Cerebellar cortex (tissue), 1 donor: ENCODE results near the gene TUBGCP2.
"Not testable (repeated sequence)": the region's sequence is repeated elsewhere in the genome, so short reads cannot be mapped to it uniquely, and the experiment has no call there.

ENCODE experiments used
- DNase-seq: peaks from one replicate; pipeline ENCODE4 v3.0.0-alpha.2; 2015; ENCODE audit warnings: low spot score

Gene TUBGCP2

DNA sequence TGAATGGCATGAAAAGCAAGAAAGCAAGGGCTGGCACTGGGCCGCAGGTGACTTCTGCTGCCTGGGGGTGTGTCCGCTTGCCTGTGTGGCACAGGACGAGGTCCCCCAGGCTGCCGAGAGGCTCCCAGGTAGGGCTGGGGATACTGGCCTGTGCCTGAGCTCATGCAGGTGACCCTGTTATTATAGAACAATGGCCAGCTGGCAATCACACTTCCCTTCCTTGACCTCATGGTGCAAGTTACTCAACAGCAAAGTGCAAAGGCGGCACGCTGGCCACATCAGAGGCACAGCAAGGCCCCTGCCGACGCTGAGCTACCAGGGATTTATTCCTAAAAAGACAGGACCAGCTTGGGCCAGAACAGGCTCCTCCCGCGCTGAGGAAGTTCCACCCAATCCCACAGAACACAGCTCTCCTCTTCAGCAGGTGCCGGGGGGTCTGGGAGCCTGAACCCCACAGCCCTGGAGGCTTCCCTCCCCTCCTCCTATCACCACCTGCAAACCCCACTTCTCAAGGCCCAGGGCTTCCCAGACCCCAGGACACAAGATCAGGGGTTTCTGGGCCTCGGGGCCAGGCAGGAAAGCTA is 30.6 kb downstream of the TUBGCP2 start:
- DNase-seq: no peak

DNA sequence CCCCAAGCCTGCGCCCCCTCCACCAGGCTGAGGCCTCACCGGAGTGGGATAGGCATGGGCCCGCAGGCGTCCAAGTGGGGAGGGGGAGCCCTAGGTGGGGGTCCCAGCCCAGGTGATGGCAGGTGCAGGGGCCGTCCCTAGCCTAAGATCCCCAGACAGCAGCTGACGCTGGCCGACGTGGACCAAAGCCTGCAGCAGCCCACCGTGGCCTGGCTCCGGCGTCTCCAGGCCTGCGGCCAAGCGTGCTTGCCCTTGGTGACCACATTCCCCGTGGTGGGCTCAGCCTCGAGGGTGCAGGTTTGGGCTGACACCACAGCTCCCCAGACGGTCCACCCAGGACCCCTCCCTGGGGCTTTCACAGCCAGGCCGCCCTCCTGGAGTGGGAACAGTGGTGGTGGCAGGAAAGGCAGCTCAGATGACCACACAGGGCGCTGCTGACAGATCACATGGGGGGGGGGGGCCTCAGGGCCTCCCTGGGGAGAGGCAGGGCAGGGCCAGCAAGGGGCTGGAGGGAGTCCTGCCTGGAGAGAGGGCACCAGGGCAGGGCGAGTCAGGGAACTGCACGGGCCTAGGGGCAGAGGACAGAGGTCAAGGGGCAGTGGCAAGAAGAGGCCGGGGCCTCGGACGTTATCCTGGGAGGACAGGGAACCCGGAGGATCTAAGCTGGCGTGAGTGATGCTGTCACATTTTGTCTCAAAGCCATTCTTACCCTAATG is 31.2 kb downstream of the TUBGCP2 start:
- no peak for DNase-seq

GRCh38 chr10:133276435-133277201 is 32.1 kb downstream of the TUBGCP2 start, which contains the start of gene ADAM8:
Gene ADAM8, minus strand, starts transcription at chr10:133276868. Its CDS starts 51 bp downstream, at chr10:133276817.
- no peak for DNase-seq

- DNase-seq: no peak
Observed at GRCh38 chr10:133276100-133276434, 32.6 kb downstream of the TUBGCP2 start.

DNA sequence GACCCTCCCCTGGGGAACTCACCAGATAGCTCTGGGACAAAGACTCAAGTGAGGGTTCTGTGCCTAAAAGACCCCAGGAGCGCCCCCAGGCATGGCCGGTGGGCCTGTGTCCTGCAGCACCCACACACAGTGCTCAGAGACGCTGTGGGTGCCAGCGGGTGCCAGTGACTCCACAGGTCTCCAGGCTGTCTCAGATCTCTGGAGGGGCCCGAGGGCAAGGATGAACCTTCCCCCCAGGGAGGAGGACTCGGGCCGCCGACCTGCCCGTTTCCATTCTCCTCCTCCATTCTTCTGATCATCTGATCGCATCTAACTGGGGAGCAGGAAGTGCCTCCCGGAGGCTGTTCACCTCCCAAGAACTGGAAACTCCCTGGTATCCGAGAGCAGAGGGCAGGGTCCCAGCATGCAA is 33.0 kb downstream of the TUBGCP2 start:
- DNase-seq: no peak

DNA sequence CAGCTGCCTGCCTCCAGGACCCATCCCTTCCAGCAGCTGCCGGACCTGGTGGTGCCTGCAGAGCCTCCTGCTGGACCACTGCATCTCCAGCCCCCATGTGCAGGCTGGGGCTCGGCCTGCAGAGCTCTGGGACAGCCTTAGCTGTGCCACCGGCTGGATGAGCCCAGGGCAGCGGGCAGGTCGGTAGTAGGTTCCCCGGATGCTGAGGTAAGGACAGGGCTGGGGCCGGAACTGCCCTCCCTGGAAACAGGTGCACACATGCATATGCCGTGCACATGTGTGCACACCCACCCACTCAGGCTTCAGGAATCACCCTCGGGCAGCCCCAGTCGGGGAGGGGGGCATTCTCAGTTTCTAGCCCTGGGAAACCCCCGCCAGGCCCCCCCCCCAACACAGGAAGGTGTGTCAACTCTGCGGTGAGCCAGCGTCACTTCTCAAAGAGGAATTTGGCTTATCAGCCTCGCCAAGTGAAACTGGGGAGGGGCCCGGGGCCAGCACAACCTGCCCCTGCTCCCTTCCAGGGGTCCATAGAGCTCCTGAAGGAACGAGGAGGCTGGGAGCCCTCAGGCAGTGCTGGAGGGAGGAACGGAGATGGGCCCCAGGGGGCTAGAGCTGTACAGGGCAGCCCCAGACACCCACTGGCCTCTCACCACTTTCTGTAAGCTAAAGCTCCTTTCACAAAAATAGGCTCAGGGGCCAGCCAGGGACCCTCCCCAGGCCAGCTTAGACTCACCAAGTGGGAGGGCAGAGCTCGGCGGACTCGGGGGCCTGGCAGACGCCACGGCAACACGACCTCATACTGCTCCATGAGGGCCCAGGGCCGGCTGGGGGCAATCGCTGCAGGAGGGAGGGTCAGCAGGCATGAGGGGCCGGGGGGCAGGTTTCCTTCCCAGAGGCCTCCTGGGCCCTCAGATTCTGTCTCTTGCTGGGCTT is 33.7 kb downstream of the TUBGCP2 start:
- DNase-seq: no peak

GRCh38 chr10:133273534-133274143 is 35.0 kb downstream of the TUBGCP2 start:
- no peak for DNase-seq

GRCh38 chr10:133272964-133273420 is 35.7 kb downstream of the TUBGCP2 start:
- DNase-seq: no peak

DNA sequence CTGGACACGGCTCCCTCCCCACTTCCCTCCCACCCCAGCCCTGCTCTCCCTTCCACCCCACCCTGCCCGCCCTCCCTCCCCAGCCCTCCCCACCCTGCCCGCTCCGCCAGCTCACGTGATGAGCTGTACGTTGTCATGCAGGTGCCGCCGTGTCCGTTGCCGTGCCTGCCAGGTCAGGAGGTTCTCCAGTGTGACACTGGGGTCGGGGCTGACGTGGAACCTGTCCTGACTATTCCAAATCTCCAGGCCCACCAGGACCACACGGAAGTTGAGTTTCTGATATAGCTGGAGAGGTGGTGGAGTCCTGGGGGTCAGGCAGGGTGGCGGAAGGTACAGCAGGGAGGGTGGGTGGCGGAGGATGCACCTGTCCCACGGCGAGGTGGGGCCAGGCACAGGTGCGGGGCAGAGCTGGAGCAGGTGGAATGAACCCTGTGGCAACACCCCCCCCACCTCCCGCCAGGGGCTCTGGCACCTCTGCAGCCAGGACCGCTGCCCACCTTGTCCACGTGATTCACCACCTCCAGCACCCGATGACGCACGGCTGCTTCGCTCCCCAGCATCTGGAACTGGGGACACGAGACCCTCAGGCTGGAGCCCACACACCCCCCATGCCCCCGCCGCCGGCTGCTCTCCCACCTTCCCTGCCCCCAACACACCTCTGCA is 36.2 kb downstream of the TUBGCP2 start:
- no peak for DNase-seq

- no peak for DNase-seq
Observed at GRCh38 chr10:133271521-133272300, 37.0 kb downstream of the TUBGCP2 start.

DNA sequence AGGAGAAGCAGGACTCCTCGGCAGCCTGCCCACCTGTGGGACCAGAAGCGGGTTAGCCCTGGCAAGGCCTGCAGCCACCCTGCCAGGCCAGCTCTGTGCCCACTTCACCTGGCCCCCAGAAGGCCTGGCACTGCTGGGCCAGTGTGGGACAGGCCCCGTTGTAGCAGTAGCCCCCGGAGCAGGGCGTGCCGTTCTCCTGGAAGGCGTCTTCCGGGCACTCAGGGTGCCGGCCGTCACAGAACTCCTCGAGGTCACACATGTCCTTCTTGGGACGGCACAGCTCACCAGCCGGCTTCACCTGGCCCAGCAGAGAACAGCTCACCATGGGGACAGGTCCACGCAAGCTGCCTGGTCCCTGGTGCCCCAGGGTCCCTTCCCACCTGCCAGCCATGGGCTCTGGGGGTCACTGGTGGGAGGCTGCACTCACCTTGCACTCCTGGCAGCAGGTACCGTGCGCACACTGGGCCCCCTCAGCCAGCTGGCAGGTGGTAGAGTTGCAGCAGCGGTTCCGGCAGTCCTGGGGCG is 37.8 kb downstream of the TUBGCP2 start:
- no peak for DNase-seq

- DNase-seq: no peak
Observed at GRCh38 chr10:133270204-133270603, 38.5 kb downstream of the TUBGCP2 start.

- DNase-seq: no peak
Observed at GRCh38 chr10:133269367-133269766, 39.3 kb downstream of the TUBGCP2 start.

DNA sequence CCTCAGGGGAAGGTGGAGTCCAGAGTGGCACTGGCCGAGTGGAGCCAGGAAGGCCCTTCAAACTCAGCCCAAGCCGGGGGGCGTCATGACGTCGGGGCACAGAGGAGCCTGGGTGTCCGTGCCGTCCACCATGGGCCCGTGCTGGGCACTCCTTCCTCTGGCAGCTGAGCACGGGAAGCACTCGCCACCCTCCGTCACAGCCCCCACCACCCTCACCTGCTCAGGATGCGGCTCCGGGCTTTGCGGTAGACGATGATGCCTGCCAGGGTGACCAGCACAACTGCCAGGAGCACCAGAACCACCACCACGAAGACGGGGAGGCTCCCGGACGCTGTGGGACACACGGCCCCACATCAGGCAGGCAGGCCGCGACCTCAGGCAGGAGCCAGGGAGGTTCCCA is 40.1 kb downstream of the TUBGCP2 start:
- no peak for DNase-seq

DNA sequence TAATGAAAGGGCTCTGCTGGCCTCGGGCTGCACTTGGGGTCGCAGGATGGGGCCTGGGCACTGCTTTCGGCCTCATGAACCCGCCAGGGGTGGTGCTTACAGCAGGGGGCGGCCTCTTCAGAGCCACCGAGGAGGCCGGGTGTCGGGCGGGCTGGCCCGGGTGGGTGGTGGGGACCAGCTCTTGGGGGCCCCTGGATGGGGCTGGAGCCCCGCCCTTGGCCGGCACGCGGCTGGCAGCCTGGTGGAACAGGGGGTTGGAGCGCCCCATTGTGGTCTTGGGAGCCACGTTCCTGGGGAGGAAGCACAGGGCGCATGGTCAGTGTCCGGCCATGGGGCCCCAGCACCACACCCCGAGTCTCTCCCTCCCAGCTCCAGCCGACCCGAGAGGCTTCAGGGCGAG is 40.8 kb downstream of the TUBGCP2 start:
- no peak for DNase-seq

- DNase-seq: no peak
Observed at GRCh38 chr10:133267293-133267692, 41.4 kb downstream of the TUBGCP2 start.

DNA sequence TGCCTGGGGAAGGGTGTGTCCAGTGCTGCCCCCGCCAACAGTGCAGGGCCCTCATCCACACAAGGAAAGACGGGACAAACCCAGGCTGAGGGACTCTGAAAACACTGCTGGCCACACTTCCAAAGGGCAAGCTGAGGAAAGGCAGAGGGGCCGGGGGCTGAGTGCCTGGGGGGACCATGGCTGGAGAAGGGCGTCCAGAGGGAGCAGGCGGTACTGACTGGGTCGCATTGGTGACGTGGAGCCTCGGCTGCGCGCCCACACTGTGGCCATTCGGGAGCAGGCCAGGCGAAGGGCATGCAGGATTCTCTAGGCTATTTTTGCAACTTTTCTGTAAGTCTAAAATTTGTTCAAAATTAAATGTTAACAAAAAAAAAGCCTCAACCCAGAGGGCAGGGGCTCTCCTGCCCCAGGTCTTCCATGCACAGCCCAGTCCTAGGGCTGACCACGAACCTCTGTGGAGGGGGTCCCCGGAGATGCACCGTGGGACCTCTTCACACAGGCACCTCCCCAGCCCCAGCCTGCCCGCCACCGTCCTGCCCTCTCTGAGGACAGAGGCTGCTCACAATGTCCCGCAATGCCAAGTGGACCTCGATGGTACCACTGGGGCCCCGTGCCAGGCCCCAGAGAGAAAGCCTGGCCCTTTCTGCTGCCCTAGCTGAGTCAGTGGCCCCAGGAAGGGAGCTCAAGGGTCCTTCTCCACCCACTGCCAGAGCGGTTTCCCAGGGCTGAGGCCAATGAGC is 42.4 kb downstream of the TUBGCP2 start:
- no peak for DNase-seq

DNA sequence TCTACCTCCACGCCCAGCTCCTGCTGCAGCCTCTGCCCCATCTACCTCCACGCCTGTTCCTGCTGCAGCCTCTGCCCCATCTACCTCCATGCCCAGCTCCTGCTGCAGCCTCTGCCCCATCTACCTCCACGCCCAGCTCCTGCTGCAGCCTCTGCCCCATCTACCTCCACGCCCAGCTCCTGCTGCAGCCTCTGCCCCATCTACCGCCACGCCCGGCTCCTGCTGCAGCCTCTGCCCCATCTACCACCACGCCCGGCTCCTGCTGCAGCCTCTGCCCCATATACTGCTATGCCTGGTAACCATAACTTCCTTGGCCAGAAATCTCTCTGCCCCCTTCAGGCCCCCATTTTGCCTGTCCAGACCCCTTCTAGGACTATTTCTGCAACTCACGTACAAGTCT is 43.6 kb downstream of the TUBGCP2 start:
- DNase-seq: not testable (repeated sequence)

DNA sequence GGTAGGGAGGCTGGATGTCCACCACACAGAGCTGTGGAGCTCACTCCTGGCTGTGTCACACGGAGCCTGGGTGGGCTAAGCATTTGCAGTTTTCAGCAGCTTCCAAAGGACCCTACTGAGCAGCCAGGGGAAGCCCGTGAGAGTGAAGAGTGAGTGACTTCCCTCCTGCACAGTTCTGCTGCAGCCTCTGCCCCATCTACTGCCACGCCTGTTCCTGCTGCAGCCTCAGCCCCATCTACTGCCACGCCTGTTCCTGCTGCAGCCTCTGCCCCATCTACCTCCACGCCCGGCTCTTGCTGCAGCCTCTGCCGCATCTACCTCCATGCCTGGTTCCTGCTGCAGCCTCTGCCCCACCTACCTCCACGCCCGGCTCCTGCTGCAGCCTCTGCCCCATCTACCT is 44.2 kb downstream of the TUBGCP2 start:
- no peak for DNase-seq
